GM18519 (cell line): Measurements from ENCODE around the gene TWIST1.

Experiments used
- ATAC-seq: cut with Tn5 transposase; IDR thresholded peaks from one replicate; pipeline ENCODE4 v1.9.1; 2021; ENCODE audit warnings: mild to moderate bottlenecking, moderate library complexity; ENCODE audit not compliant: unreplicated experiment, low FRiP score

The TWIST1 gene

DNA sequence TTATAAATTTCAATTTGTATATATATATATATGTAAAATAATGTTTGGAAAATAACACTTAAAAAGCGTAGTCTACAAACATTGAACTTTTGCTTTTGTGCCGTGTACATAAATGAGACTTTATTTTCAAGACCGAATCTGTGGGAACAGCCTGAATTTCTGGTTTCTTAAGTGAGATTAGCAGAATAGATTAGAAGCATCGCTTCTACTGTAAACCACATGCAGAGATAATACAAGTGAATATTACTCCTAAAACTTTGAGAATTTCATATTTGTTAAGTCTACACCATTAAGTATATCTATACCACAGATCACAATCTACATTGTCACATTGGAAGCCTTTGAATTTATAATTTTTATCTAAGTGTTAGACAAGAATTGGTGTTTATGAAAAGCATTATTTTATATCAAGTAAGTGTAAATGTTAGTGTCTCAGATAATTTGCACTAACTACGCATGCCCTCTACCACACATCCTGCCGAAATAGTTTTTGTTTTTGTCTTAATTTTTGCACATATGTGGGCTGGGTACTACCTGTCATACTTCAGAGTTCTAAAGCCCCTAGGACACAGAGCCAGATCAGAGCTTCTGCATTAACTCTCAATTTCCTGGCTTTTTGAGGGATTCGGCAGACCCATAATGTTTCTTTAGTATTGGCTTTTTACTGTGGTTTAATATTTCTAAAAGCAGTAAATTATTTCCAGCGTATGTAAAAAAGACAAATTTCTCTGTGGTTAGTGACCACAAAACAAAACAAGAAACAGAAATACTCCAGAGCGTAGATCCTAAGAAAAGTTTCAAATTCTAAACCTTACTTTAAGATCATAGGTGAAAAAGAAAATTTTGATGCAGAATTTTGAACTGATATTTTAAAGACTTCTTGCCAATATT lies 20.0 kb downstream of the TWIST1 start:
- no peak for ATAC-seq

DNA sequence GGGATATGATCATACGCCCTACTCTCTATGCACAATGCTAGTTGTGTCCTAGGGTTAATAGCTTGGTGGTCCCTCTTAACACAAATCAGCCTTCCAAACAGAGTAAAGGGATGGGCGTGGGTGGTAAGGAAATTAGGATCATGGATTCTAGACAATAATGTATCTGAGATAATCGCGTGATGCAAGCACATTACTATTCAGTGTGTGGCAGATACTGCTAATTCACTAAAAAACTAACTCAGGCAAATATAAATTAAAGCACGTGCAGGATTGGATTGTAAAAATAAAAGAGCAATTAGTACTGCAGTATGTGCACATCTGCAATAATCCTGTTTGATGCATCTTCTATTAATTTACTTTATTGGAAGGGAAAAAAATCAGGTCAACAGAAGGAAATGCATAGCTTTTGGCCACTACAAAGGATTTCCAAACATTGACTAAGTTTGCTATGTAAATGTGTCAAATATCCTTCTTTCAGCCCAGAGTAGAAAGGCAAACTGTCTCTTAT lies 22.0 kb downstream of the TWIST1 start:
- ATAC-seq: no peak

DNA sequence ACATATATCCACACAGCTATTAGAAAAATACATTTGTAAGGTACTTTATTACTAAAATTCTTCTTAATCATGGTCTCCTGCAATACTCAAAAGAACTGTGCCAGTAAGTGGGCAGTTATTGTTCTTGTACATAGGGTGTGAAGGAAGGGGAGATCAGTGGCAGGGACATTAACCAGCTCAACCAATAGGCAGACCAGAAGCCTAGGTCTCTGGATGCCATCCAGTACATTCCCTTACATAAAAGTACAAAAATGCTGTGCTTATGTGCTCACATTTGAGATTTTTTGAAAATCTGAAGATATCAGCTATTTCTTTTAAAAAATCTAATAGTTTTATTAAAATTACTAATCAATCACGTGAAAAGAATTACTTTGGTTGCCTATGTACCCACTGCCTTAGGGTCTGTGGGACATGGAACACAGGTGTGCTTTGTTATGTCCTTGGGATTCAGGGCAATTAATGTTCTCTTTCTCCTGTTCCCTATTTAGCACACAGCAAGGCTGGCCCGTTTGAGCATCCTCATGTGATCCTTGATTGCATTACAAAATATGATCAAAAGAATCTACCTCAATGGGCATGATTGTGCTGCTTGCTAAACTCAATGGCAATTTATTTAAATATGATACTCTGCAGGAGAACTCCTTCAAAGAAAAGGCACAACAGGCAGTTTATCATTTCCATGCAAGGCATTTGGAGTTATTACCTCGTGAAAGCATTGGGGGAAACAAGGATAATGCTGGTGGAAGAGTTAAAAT lies 22.7 kb downstream of the TWIST1 start:
- no peak for ATAC-seq

DNA sequence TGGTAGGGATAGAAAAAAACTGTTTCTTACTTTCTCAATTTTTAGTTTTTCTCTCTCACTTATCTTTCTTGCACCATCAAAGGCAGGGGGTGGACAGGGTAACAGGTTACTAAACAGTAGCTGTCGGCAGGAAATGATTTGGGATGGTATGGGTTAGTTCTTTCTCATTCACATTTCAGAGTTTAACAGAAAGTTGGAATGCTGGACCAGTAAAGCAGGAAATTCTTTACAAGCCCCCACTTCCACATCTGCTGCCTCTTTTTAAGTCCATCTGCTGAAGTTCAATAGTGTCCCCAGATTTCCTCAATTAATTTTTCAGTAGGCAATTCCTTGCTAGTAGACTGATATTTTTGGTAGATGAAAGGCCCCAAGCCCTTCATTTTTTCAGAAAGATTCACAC lies 23.3 kb downstream of the TWIST1 start:
- no peak for ATAC-seq

DNA sequence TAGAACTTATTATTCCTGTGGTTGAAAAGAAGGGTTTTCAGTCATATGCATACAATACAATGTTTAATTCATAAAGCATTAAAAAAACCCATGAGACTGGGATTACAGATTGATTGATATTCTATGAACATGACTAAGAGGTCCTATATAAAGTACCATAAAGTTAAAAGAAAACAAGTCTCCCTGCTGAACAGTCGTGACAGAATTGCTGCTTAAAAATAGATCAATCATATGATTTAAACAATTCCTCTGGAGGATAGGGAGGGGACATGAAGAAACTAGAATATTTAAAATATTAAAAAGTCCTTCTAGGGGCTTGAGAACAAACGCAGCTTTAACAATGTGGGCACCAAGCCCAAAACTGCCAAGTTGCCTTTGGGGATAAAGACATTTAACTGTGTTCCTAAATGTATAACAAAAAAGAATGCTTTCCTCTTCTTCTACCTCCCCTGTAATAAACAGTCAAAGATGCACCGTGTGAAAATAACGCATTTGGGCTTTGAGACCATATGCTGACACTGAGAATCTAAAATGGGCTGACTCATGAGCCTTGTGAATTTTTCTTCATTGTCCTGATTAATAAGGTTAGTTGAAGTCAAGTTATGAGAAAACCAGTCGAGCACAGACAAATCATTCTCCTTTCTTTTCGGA lies 25.8 kb downstream of the TWIST1 start:
- no peak for ATAC-seq

DNA sequence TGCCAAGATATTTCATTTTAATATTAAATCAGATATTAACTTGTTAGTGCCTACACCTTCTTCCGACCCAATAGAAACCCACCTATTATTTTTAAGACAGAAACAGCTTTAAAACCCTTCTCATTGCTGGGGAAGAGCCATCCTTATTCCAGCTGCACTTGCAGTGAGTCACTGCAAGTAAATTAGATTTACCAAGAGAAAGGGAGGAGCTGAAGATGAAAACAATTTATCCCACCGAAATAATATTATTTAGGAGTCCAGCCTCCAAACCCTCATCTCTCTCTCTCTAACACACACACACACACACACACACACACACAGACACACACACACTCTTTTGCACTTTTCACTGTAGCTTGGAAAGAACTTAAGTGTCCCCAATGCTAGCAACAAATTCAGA lies 26.9 kb downstream of the TWIST1 start:
- no peak for ATAC-seq

DNA sequence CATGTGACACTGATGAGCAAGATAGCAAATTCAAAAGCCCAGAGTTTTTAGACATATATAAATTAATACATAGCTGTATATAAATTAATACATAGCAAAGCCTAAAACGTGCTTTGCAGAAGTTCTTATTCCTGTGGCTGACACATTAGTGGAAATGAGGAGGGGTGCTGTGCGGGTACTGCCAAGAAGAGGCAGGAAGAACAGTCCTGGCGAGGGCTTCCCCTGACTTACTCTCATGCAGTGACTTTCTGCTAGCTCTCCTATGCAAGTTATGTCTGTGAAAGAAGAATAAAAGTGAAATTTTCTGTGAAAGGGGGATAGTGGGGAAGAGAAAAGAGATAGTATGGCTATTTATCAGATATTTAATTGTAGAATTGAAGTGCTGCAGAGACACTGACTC lies 27.6 kb downstream of the TWIST1 start:
- no peak for ATAC-seq

DNA sequence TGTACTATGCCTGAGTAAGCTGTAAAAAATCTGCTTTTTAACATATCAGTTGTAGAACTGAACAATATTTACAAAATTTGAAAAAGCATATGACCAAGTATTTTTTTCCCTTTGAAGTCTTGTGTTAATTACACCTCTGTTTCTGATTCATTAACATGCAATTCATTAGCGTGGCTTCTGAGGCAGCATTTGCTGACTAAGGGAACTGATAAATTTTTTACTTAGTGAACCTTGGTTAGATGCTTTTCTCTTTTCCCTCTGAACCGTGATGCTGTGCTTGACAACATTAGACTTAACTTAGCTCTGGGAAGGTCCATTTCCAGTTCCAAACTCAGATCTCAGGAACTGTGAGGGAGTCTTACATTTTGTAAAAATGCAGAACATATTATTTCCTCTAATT lies 28.1 kb downstream of the TWIST1 start:
- ATAC-seq: no peak

DNA sequence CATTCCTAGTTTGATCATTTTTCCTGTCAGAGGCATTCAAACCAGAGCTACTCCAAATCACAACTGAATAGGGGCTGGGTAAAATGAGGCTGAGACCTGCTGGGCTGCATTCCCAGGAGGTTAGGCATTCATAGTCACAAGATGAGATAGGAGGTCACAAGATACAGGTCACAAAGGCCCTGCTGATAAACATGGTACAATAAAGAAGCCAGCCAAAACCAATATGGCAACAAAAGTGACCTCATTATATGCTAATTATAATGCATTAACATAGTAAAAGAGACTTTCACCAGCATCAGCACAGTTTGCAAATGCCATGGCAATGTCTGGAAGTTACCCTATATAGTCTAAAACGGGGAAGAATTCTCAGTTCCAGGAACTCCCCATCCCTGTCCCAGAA lies 37.3 kb downstream of the TWIST1 start:
- ATAC-seq: no peak

DNA sequence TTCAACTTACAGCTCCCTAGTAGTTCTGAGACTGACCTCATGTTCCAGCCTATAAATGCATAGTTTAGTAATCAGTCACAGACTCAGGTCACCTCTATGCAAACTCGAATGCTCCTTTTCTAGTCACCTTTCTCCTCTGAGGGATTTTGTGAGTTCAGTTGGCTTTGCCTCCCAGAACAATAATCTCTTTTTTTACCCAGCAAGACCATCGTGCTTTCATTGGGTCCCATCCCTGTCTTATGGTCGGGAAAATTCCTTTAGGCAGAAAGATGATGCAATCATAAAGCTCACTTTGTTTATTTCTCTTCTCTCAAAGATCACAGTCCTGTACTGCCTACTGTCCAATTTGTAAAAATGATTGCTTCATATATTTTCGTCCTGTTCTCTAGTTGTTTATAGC lies 38.4 kb downstream of the TWIST1 start:
- ATAC-seq: no peak

DNA sequence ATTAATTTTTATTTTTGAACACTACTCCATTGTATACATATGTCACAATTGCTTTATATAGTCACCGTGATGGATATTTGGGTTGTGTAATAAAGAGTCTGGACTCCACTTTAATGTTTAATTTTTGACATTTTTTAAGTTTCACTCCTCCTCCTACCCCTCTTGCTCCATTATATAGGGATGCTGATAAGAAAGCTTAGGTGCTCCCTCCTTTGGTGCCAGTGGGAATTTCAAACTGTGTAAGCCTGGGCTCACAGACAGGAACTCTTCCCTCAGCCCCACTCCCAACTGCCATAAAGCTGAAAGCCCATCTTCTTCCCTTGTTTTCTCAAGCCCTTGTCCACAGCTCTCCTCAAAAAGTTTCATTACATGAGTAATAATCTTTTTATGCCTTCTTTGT lies 47.6 kb downstream of the TWIST1 start:
- ATAC-seq: no peak

DNA sequence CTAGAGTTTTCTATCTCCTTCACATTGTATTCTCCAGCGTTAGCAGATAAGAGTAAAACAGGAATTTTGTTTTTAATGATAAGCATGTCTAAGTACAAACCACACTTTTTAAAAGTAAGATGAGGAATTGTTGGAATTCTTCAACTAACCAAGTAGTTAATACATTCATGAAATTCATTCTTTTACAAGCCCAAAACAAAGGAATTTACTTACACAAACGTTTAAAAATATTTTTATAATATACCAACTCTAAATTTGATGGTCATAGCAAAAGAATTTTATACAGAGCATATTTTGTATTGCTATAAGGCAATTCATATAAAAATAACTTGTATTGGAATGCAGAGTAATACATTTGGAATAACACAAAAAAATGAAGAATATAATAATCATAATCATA lies 51.3 kb downstream of the TWIST1 start:
- no peak for ATAC-seq
